Measurements from ENCODE around the gene NUDT4.

NUDT4 gene

DNA sequence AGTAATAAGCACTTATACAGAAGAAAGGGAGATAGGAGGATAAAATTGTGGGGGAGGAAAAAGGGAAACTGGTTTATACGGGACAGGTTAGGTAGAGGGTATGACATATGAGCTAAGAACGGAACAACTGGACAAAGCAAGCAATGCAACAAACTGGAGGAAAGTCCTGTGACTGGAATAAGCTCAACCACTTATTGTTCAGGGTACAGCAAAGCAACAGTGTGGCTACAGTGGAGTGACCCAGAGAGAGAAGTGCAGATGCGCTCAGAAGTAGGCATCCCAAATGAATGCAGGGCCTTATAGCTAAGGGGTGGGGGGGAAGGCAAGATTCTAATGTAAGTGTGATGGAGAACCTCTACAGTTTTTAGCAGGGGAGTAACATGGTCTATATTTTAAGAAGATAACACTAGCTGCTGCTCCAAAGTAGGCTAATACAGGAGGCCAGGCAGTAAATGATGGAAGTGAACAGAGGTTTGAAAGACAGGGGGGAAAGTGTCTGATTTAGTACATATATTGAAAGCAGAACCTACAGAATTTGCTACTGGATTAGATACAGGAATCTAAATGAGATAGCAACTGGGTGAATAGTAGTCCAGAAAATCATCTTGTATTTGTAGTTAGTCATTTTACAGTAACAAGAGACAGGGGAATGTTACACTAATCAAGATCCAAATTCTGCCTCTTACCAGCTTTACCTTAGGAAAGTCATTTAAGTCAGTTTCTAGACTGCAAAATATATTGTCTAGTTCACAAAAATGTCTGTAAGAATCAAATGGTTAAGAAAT is 60.7 kb downstream of the NUDT4 start:
- Histone ChIP-seq H3K4me3 (no peak overlapping the region), H3K36me3 (replicated peaks) (peaks cover 3% of the 10 kb centered on the region; the same call in 1 of the 2 replicates), H3K27me3 (ENCODE audit: low read depth) (no peaks in the 10 kb centered on the region), H3K9me3 (no peaks in the 10 kb centered on the region), H3K4me1 (peaks cover 15% of the 10 kb centered on the region)
- DNase-seq (ENCODE audit: low spot score in 2 of 2) = no peak
- in situ Hi-C loops (cut with MboI; ENCODE audit: low sequenced_read_pairs) = no loop called here

DNA sequence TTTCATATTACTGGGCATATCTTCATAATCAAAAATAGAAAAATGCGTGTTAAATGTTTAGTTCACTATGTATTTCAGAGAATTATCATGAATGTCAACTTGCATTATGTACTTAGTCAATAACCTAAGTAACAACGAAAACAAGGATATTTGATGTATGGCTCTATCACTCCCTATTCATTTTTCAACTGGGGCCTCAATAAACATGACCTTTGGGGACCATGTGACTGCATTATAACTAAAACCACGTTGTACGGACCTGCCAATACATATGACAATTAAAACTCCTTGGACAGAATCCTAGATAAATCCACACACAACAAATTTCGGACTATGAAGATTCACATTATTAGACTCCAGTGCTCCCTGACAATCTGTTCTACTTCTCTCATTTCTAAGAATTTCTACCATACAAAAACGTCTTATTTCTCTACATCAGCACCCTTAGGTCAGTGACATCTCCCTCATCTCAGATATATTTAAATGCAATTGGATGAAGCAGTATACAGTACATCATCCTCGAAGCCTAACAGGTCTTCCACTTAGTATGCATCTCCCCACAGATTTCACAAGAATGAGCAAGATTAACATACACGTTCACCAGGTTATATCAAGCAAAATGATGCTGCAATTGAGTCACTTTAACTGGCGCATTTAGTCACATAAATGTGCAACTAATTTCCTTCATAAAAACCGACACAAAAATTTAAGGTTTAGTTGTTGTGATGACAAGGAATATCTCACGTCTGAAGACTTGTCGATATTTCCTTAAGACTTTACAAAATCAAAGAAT is 62.5 kb downstream of the NUDT4 start:
- in situ Hi-C loops (cut with MboI; ENCODE audit: low sequenced_read_pairs) = no loop called here
- Histone ChIP-seq H3K4me1 (peaks cover 15% of the 10 kb centered on the region), H3K27me3 (ENCODE audit: low read depth) (no peaks in the 10 kb centered on the region), H3K9me3 (no peaks in the 10 kb centered on the region), H3K36me3 (replicated peaks) (peaks cover 3% of the 10 kb centered on the region; the same call in 1 of the 2 replicates), H3K4me3 (peak overlapping the region; percentile 79)
- DNase-seq (ENCODE audit: low spot score in 2 of 2) = no peak

DNA sequence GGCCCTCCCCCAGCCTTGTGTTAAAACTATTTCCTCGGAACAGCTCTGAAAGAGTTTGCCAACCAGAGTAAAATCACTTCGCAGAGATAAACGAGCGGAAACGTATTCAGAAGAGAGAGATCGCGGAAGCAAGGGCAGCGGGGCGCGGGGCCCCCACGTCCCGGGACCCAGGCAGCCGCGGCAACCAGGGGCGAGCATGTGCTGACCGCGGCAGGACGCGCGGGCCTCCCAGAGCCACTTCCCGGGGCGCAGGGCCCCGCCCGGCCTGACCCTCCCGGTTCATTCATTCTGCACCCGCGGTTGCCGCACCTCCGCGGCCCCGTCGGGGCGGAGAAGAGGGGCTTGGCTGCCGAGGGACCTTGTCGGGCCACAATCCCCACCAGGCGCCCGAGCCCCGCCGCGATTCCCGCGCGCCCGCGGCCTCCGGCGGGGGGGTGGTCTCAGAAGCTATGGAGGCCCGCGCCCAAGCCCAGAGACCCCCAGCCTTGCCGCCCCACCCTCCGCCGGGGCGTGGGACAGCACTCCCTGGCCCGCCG is 63.4 kb downstream of the NUDT4 start:
- in situ Hi-C loops (cut with MboI; ENCODE audit: low sequenced_read_pairs) = no loop called here
- H3K27me3 ChIP-seq (ENCODE audit: low read depth) = no peaks in the 10 kb centered on the region
- peak overlapping the region; percentile 79 for H3K4me3 ChIP-seq
- peaks cover 15% of the 10 kb centered on the region for H3K4me1 ChIP-seq
- H3K9me3 ChIP-seq = no peaks in the 10 kb centered on the region
- peak in 1 of 2 experiments; percentile 33 for DNase-seq (ENCODE audit: low spot score in 2 of 2)
- peaks cover 3% of the 10 kb centered on the region; the same call in 1 of the 2 replicates for H3K36me3 ChIP-seq (replicated peaks)

DNA sequence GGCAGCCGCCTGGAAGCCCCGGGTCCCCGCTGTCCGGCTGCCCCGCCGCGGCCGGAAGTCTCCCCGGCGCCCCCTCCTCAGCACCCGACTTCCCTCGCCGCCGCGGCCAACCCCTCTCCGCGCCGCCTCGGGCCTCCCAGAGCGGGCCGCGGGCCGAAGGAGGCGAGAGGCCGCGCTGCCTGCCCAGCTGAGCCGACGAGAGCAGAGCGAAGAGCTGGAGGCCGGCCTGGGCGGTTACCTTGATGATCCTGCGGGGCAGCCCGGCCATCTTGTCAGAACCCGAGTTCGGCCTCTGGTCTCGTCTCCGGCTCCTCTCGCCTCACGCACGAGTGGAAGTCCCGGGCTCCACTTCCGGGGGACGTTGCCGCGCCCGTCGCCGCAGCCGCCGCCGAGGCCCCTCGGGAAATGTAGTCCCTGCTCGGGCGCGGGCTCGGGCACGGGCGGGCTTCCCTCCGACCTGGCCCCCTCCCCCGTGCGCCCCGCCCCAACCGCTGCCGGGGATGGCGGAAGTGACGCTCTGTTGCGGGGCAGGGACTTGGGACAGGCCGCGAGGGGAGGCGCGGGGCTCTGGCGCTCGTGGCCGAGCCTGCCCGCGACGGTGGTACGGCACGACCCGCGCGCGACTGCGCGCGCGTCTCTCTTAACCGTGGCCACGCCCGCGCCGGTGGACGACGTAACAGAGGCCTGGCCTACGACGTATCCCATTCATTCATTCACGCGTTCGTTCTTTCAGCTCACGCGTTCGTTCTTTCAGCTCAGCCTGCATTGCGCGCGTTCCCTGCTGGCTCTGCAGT is 64.1 kb downstream of the NUDT4 start, which contains the start of gene UBE2N:
UBE2N (minus strand) TSS at position 331 of the 794 bp plus-strand sequence; CDS start at position 268, 63 bp downstream.
- in situ Hi-C loops (cut with MboI; ENCODE audit: low sequenced_read_pairs) = no loop called here
- H3K4me3 ChIP-seq = peak within 1 kb of the TSS; percentile 79
- no peaks in the 10 kb centered on the region for H3K9me3 ChIP-seq
- peak; percentile 95 to 99 for DNase-seq (ENCODE audit: low spot score in 2 of 2)
- H3K4me1 ChIP-seq = peaks cover 15% of the 10 kb centered on the region
- peaks cover 3% of the 10 kb centered on the region; the same call in 1 of the 2 replicates for H3K36me3 ChIP-seq (replicated peaks)
- no peaks in the 10 kb centered on the region for H3K27me3 ChIP-seq (ENCODE audit: low read depth)

DNA sequence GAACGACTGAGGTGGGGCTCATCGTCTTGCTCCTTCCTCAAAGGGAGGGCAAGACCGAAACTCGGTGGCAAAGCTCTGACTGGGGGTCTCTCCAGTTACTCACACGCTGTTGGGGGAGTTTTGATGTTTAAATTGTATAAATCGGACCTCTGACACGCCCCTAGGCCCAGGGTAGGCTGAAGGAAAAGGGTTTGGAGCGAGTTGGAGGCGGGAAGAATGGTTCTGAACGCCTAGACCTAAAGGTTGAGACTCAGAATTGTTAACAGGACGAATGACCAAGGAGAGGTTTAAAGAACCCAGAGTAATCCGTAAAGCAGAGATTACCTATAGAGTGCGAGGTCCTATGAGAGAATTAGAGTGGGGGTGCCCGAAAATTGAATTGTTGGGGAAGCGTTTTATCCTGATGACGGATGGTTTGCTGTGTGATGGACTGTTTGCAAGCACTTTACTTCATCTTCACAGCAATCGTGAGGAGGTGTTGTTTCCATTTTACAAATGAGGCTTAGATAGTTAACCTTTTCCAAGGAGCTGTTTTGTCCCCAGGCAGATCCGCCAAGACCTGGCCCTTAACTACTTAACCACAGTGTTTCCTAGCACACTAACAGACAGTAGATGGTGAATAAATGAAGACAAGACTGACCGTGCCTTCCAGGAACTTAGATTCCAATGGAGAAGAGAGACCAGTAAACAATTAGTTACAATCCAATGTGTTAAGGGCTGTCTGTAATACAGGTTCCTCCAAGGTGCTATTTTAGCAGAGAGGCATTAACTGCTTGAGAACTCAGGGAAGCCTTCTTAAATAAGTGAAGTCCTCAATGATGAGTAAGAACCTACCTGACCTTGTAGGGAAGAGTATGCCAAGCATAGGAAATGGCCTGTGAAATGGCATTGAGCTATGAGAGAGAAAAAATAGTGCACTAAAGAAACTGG is 65.0 kb downstream of the NUDT4 start:
- peak overlapping the region; percentile 79 for H3K4me3 ChIP-seq
- H3K36me3 ChIP-seq (replicated peaks) = peaks cover 3% of the 10 kb centered on the region; the same call in 1 of the 2 replicates
- in situ Hi-C loops (cut with MboI; ENCODE audit: low sequenced_read_pairs) = no loop called here
- H3K27me3 ChIP-seq (ENCODE audit: low read depth) = no peaks in the 10 kb centered on the region
- H3K4me1 ChIP-seq = peaks cover 15% of the 10 kb centered on the region
- DNase-seq (ENCODE audit: low spot score in 2 of 2) = no peak
- no peaks in the 10 kb centered on the region for H3K9me3 ChIP-seq

DNA sequence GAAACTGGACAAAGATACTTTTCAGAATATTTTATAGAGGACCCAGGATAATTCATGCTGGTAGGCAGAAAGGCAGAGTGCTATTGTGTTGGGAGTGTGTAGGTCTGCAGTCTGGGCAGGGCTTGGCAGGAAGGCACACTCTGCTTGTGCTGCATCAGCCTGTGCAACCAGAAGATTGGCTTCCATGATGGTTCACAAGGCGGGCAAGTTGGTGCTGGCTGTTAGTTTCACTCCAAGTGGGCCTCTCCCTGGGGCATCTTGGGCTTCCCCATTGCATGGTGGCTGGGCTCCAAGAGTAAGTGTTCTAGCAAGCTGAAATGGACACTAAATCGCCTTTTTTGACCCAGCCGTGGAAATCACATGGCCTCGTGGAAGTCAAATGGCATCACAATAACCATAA is 65.9 kb downstream of the NUDT4 start:
- Histone ChIP-seq H3K27me3 (ENCODE audit: low read depth) (no peaks in the 10 kb centered on the region), H3K36me3 (replicated peaks) (peaks cover 3% of the 10 kb centered on the region; the same call in 1 of the 2 replicates), H3K9me3 (no peaks in the 10 kb centered on the region), H3K4me1 (peaks cover 15% of the 10 kb centered on the region), H3K4me3 (no peak overlapping the region)
- in situ Hi-C loops (cut with MboI; ENCODE audit: low sequenced_read_pairs) = no loop called here
- DNase-seq (ENCODE audit: low spot score in 2 of 2) = no peak

DNA sequence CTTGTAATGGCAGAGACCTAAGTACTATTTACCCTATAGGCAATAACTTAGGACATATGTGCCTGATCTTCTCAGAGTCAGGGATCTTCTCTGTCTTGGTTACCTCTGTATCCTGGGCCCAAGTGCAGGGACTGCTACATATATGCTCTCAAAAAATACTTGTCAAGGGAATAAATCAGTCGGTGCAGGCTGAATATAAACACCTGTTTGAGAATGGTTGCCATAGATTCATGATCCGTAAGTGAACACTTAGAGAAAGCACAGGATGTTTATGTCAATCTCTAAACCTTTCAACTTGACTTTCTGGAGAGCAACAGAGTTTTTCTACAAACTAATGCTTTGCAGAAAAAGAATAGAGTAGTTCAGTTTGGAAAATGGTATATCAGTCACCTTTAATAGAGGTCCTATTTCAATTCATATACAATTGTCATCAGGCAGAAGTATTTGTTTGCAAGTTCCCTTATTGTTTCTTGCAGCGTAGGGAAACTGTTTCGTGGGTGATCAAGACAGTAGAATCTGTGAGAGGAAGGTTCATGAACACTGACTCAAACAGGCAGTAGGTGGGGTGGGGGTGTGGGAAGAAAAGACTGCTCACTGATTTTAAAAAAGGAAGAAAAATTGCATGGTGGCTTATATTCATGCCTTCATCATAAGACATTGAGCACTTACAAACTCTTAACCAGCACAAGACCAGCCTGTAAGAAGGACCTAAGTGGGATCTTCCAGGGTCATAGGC is 70.0 kb downstream of the NUDT4 start:
- no peaks in the 10 kb centered on the region for H3K27me3 ChIP-seq (ENCODE audit: low read depth)
- H3K4me3 ChIP-seq = no peak overlapping the region
- H3K9me3 ChIP-seq = peaks cover 2% of the 10 kb centered on the region; the same call in 1 of the 2 replicates
- H3K4me1 ChIP-seq = peaks cover 6% of the 10 kb centered on the region
- in situ Hi-C loops (cut with MboI; ENCODE audit: low sequenced_read_pairs) = no loop called here
- DNase-seq (ENCODE audit: low spot score in 2 of 2) = no peak
- no peaks in the 10 kb centered on the region for H3K36me3 ChIP-seq (replicated peaks)

DNA sequence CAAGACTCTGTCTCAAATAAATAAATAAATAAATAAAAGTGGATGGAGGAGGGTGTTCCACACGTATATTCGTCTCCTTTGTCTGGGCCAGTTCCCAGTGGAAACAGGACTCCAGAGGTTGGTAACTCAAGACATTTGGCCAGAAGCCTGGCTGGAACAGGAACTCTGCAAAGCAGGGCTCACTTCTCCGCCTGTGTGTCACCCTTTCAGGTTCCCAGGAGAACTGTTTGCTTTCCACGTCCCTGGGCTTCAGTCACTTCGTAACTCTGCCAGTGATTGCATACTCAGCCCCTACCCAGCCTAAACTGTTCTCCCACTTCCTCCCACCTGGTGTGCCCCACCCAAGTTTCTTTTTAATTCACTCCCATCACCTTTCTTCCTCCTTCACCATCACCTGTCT is 71.1 kb downstream of the NUDT4 start:
- in situ Hi-C loops (cut with MboI; ENCODE audit: low sequenced_read_pairs) = no loop called here
- Histone ChIP-seq H3K27me3 (ENCODE audit: low read depth) (no peaks in the 10 kb centered on the region), H3K4me1 (no peaks in the 10 kb centered on the region), H3K36me3 (replicated peaks) (no peaks in the 10 kb centered on the region), H3K4me3 (no peak overlapping the region), H3K9me3 (peaks cover 2% of the 10 kb centered on the region; the same call in 1 of the 2 replicates)
- DNase-seq (ENCODE audit: low spot score in 2 of 2) = no peak

DNA sequence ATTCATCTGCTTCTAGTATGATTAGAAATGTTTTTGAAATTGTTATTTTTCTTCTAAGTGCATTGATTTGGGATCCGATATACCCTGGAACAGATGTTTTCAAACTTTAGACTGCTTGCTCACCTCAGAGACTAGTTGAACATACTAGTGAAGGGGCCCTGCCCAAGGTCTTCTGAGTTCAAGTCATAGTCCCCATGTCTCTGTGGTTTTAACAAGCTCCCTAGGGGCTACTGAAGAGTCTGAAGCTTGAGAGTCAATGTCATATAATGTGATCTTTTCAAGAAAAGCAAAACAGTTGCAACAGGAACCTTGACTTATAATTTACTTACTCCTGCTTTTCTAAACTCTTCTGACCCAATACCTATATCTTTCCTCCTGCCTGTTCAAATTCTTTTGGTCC is 71.6 kb downstream of the NUDT4 start:
- Histone ChIP-seq H3K27me3 (ENCODE audit: low read depth) (no peaks in the 10 kb centered on the region), H3K4me1 (no peaks in the 10 kb centered on the region), H3K36me3 (replicated peaks) (no peaks in the 10 kb centered on the region), H3K9me3 (peaks cover 2% of the 10 kb centered on the region; the same call in 1 of the 2 replicates), H3K4me3 (no peak overlapping the region)
- in situ Hi-C loops (cut with MboI; ENCODE audit: low sequenced_read_pairs) = no loop called here
- no peak for DNase-seq (ENCODE audit: low spot score in 2 of 2)

DNA sequence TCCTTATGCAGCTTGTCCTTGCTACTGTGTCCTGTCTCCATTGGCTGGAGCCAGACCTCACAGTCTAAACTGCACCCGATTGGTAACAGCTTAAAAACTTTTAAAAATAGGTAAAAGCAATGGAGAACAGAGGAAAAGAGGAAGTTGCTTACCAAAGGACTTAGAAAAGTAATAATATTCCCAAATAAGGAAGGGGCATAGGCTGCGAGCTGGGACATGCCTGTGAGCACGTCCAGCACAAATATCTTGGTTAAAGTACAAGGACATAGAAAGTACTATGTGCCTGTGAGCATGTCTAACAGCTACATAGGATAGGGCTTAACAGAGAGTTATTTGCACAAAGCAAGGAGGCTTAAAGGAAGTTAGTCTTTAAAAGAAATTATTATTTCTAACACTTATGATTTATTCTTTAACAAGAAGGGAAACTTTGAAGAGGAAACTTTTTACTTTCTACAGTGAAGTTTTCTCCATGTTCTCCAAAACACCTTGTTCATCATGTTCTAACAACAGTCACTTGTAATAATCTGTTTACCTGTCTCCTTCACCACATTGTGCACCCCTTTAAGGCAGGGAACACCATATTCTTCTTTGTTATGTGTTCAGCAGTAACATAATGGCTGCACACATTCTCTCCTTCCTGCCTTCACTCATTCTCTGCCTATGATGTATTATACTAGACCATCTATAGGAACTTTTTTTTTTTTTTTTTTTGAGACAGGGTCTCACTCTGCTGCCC is 73.9 kb downstream of the NUDT4 start:
- no peaks in the 10 kb centered on the region for H3K36me3 ChIP-seq (replicated peaks)
- no peaks in the 10 kb centered on the region for H3K27me3 ChIP-seq (ENCODE audit: low read depth)
- in situ Hi-C loops (cut with MboI; ENCODE audit: low sequenced_read_pairs) = no loop called here
- peaks cover 2% of the 10 kb centered on the region; the same call in 1 of the 2 replicates for H3K9me3 ChIP-seq
- no peak for DNase-seq (ENCODE audit: low spot score in 2 of 2)
- H3K4me3 ChIP-seq = no peak overlapping the region
- no peaks in the 10 kb centered on the region for H3K4me1 ChIP-seq

DNA sequence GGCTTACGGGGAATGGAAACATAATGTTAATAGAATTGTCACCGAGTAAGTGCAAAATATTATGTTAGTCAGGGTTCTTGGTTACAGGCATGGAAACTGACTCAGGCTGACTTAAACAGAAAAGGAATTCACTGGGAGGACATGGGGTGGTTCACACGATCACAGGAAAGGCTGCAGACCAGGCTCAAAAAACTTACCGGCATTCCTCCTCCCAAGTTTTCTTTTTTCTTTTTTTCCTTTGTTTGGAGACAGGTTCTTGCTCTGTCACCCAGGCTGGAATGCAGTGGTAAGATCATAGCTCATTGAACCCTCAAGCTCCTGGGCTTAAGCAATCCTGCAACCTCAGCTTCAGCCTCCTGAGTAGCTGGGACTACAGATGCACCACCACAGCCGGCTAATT is 75.9 kb downstream of the NUDT4 start:
- Histone ChIP-seq H3K27me3 (ENCODE audit: low read depth) (no peaks in the 10 kb centered on the region), H3K4me3 (no peak overlapping the region), H3K36me3 (replicated peaks) (no peaks in the 10 kb centered on the region), H3K4me1 (no peaks in the 10 kb centered on the region), H3K9me3 (peaks cover 2% of the 10 kb centered on the region; the same call in 1 of the 2 replicates)
- in situ Hi-C loops (cut with MboI; ENCODE audit: low sequenced_read_pairs) = no loop called here
- DNase-seq (ENCODE audit: low spot score in 2 of 2) = no peak

Measured in HAP-1 (cell line).